HEK293 (cell line): ENCODE data around the gene SLC16A5.

Experiments
- KLF9 ChIP-seq: fragments of 450-650 bp; formaldehyde crosslinking; IDR thresholded peaks from 2 replicates; pipeline ENCODE4 v1.5.1; 2016; ENCODE audit warnings: missing biosample characterization, missing genetic modification characterization, low read depth
- ZNF121 ChIP-seq: fragments of 450-650 bp; formaldehyde crosslinking; IDR thresholded peaks from 2 replicates; pipeline ENCODE4 v1.5.1; 2016; ENCODE audit warnings: missing biosample characterization, missing genetic modification characterization
- ZNF660 ChIP-seq: fragments of 450-650 bp; IDR thresholded peaks from 2 replicates; pipeline ENCODE4 v1.5.1; 2018; ENCODE audit warnings: missing biosample characterization, mild to moderate bottlenecking, missing genetic modification characterization
- TF ChIP-seq, protein P1 (sequence below): fragments of 450-650 bp; formaldehyde crosslinking; IDR thresholded peaks from 2 replicates; pipeline ENCODE4 v1.5.1; 2016; ENCODE audit warnings: missing biosample characterization, missing genetic modification characterization
- TF ChIP-seq, protein P2 (sequence below): fragments of 450-650 bp; formaldehyde crosslinking; IDR thresholded peaks from 2 replicates; pipeline ENCODE4 v1.5.1; 2016; ENCODE audit warnings: missing biosample characterization, missing genetic modification characterization
- TF ChIP-seq, protein P3 (sequence below): fragments of 450-650 bp; formaldehyde crosslinking; optimal IDR thresholded peaks from 2 replicates; pipeline ENCODE3; 2016; ENCODE audit warnings: missing biosample characterization, mild to moderate bottlenecking, missing genetic modification characterization

DNA sequence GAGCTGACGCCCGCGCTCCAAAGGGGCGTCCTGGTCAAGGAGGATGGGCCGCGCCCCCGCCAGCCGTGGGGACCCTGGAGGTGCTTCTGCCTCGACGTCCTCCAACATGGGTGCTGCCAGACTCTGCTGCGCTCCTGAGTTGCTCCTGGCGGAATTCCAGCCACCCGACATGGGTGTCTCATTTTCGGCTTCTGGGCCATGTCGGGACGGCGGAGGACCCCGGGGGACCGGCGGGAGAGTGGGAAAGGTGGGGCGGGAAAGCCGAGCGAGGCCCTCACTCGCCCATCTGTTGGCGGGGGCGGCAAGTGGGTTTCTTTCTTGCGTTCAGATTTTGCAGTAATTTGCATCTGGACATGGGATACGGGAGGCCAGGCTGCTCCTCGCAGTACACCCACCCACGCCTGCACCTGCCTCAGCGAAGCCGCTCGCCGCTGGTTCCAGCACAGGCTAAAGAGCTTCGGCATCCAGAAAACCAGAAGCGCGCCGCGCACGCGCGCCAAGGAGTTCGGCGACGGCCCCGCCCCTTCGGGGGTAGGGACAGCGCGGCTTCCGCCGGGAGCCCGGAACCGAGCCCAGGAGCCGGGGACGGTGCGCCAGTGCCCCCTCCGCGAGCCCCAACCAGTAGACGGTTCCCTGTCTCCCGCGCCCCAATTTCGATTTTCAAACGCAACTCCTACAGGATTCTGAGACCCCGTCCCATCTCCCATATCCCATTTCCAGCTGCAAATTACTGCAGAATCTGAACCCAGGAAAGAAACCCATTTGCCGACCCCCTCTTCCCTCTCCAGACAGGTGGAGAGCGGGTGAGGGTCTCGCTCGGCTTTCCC, 21.9 kb downstream of the SLC16A5 start, which contains the start of gene ARMC7:
- TF ChIP-seq, protein P1, sequence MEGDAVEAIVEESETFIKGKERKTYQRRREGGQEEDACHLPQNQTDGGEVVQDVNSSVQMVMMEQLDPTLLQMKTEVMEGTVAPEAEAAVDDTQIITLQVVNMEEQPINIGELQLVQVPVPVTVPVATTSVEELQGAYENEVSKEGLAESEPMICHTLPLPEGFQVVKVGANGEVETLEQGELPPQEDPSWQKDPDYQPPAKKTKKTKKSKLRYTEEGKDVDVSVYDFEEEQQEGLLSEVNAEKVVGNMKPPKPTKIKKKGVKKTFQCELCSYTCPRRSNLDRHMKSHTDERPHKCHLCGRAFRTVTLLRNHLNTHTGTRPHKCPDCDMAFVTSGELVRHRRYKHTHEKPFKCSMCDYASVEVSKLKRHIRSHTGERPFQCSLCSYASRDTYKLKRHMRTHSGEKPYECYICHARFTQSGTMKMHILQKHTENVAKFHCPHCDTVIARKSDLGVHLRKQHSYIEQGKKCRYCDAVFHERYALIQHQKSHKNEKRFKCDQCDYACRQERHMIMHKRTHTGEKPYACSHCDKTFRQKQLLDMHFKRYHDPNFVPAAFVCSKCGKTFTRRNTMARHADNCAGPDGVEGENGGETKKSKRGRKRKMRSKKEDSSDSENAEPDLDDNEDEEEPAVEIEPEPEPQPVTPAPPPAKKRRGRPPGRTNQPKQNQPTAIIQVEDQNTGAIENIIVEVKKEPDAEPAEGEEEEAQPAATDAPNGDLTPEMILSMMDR (tag by site-specific recombination): peak; percentile 10; the same call in 1 of the 2 replicates
- TF ChIP-seq KLF9 (tag by site-specific recombination): peak; percentile 68; the same call in 1 of the 2 replicates
- TF ChIP-seq ZNF660 (tag by site-specific recombination): no peak
- TF ChIP-seq ZNF121 (tag by site-specific recombination): no peak
- TF ChIP-seq, protein P2, sequence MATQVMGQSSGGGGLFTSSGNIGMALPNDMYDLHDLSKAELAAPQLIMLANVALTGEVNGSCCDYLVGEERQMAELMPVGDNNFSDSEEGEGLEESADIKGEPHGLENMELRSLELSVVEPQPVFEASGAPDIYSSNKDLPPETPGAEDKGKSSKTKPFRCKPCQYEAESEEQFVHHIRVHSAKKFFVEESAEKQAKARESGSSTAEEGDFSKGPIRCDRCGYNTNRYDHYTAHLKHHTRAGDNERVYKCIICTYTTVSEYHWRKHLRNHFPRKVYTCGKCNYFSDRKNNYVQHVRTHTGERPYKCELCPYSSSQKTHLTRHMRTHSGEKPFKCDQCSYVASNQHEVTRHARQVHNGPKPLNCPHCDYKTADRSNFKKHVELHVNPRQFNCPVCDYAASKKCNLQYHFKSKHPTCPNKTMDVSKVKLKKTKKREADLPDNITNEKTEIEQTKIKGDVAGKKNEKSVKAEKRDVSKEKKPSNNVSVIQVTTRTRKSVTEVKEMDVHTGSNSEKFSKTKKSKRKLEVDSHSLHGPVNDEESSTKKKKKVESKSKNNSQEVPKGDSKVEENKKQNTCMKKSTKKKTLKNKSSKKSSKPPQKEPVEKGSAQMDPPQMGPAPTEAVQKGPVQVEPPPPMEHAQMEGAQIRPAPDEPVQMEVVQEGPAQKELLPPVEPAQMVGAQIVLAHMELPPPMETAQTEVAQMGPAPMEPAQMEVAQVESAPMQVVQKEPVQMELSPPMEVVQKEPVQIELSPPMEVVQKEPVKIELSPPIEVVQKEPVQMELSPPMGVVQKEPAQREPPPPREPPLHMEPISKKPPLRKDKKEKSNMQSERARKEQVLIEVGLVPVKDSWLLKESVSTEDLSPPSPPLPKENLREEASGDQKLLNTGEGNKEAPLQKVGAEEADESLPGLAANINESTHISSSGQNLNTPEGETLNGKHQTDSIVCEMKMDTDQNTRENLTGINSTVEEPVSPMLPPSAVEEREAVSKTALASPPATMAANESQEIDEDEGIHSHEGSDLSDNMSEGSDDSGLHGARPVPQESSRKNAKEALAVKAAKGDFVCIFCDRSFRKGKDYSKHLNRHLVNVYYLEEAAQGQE (tag by site-specific recombination): no peak
- TF ChIP-seq, protein P3, sequence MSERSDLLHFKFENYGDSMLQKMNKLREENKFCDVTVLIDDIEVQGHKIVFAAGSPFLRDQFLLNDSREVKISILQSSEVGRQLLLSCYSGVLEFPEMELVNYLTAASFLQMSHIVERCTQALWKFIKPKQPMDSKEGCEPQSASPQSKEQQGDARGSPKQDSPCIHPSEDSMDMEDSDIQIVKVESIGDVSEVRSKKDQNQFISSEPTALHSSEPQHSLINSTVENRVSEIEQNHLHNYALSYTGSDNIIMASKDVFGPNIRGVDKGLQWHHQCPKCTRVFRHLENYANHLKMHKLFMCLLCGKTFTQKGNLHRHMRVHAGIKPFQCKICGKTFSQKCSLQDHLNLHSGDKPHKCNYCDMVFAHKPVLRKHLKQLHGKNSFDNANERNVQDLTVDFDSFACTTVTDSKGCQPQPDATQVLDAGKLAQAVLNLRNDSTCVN (tag by site-specific recombination): peak; percentile 81
